Measurements from ENCODE around the gene SERPINB8. TPM values are rescaled to one million over a fixed set of nuclear protein-coding genes. Genes with fewer than 3 reads are reported as not detected.

SERPINB8 gene
- total RNA-seq, 1 donor from 2014 or later = 14.1 TPM

GRCh38 chr18:63970809-63971205, 926 bp downstream of the SERPINB8 start:
- H3K27ac ChIP-seq (ENCODE audit: low read depth, low read length) = peak overlapping the region; percentile 94
- H4K20me1 ChIP-seq (ENCODE audit: insufficient read depth, low read length) = peaks cover 6% of the 10 kb centered on the region
- peaks cover 20% of the 10 kb centered on the region for H3K79me2 ChIP-seq (ENCODE audit: insufficient read depth, low read length)
- peak overlapping the region; percentile 97 for H3K9ac ChIP-seq (ENCODE audit: low read length)
- Mint-ChIP-seq H3K4me3 (ENCODE audit: unreplicated experiment) (peak overlapping the region; percentile 96), H3K9me3 (ENCODE audit: unreplicated experiment) (no peaks in the 10 kb centered on the region), H3K4me1 (ENCODE audit: low read depth, unreplicated experiment) (peaks cover 13% of the 10 kb centered on the region), H3K27ac (ENCODE audit: unreplicated experiment) (peak overlapping the region; percentile 94), H3K27me3 (ENCODE audit: low read depth, unreplicated experiment) (no peaks in the 10 kb centered on the region), H3K36me3 (ENCODE audit: low read depth, unreplicated experiment) (no peaks in the 10 kb centered on the region)
- H3K36me3 ChIP-seq (ENCODE audit: insufficient read depth, low read length) = no peaks in the 10 kb centered on the region
- FAIRE-seq (no peak), DNase-seq (ENCODE audit: low read depth) (no peak)
- H3K27me3 ChIP-seq (ENCODE audit: insufficient read depth, low read length) = no peaks in the 10 kb centered on the region
- TF ChIP-seq EZH2 (IDR thresholded peaks at IDR 0.05; ENCODE audit: insufficient read depth, low read length) (no peak), CTCF (IDR thresholded peaks at IDR 0.05; ENCODE audit: insufficient read depth, low read depth, low read length) (no peak)
- peak overlapping the region; percentile 99 for H3K4me2 ChIP-seq (ENCODE audit: low read length)
- peaks cover 12% of the 10 kb centered on the region for H3K4me1 ChIP-seq (ENCODE audit: insufficient read depth, low read length)
- H3K9me3 ChIP-seq (ENCODE audit: insufficient read depth, low read depth, low read length) = no peaks in the 10 kb centered on the region
- H3K4me3 ChIP-seq (ENCODE audit: insufficient read depth, low read depth, low read length) = peak overlapping the region; percentile 89
- H2AFZ ChIP-seq (ENCODE audit: low read depth, low read length) = peak overlapping the region; percentile 91

GRCh38 chr18:63971320-63972001, 1.6 kb downstream of the SERPINB8 start:
- DNase-seq (ENCODE audit: low read depth) = peak; percentile 6
- Histone ChIP-seq H3K36me3 (ENCODE audit: insufficient read depth, low read length) (no peaks in the 10 kb centered on the region), H3K4me2 (ENCODE audit: low read length) (peak overlapping the region; percentile 99), H3K27me3 (ENCODE audit: insufficient read depth, low read length) (no peaks in the 10 kb centered on the region), H3K9me3 (ENCODE audit: insufficient read depth, low read depth, low read length) (no peaks in the 10 kb centered on the region), H2AFZ (ENCODE audit: low read depth, low read length) (peak overlapping the region; percentile 91), H3K4me1 (ENCODE audit: insufficient read depth, low read length) (peaks cover 12% of the 10 kb centered on the region), H4K20me1 (ENCODE audit: insufficient read depth, low read length) (peaks cover 6% of the 10 kb centered on the region), H3K27ac (ENCODE audit: low read depth, low read length) (peak overlapping the region; percentile 94), H3K79me2 (ENCODE audit: insufficient read depth, low read length) (peaks cover 23% of the 10 kb centered on the region), H3K9ac (ENCODE audit: low read length) (peak overlapping the region; percentile 97), H3K4me3 (ENCODE audit: insufficient read depth, low read depth, low read length) (peak overlapping the region; percentile 89)
- peak overlapping the region; percentile 96 for H3K4me3 Mint-ChIP-seq (ENCODE audit: unreplicated experiment)
- H3K9me3 Mint-ChIP-seq (ENCODE audit: unreplicated experiment) = no peaks in the 10 kb centered on the region
- FAIRE-seq = no peak
- peaks cover 13% of the 10 kb centered on the region for H3K4me1 Mint-ChIP-seq (ENCODE audit: low read depth, unreplicated experiment)
- H3K27ac Mint-ChIP-seq (ENCODE audit: unreplicated experiment) = peak overlapping the region; percentile 94
- H3K36me3 Mint-ChIP-seq (ENCODE audit: low read depth, unreplicated experiment) = no peaks in the 10 kb centered on the region
- TF ChIP-seq EZH2 (IDR thresholded peaks at IDR 0.05; ENCODE audit: insufficient read depth, low read length) (no peak), CTCF (IDR thresholded peaks at IDR 0.05; ENCODE audit: insufficient read depth, low read depth, low read length) (no peak)
- H3K27me3 Mint-ChIP-seq (ENCODE audit: low read depth, unreplicated experiment) = no peaks in the 10 kb centered on the region

GRCh38 chr18:63972002-63972376, 2.1 kb downstream of the SERPINB8 start:
- no peak overlapping the region for H3K27ac ChIP-seq (ENCODE audit: low read depth, low read length)
- Mint-ChIP-seq H3K9me3 (ENCODE audit: unreplicated experiment) (no peaks in the 10 kb centered on the region), H3K27ac (ENCODE audit: unreplicated experiment) (no peak overlapping the region), H3K27me3 (ENCODE audit: low read depth, unreplicated experiment) (no peaks in the 10 kb centered on the region), H3K36me3 (ENCODE audit: low read depth, unreplicated experiment) (no peaks in the 10 kb centered on the region), H3K4me1 (ENCODE audit: low read depth, unreplicated experiment) (peaks cover 13% of the 10 kb centered on the region), H3K4me3 (ENCODE audit: unreplicated experiment) (no peak overlapping the region)
- H3K9ac ChIP-seq (ENCODE audit: low read length) = no peak overlapping the region
- no peaks in the 10 kb centered on the region for H3K36me3 ChIP-seq (ENCODE audit: insufficient read depth, low read length)
- H3K4me2 ChIP-seq (ENCODE audit: low read length) = no peak overlapping the region
- peaks cover 6% of the 10 kb centered on the region for H4K20me1 ChIP-seq (ENCODE audit: insufficient read depth, low read length)
- FAIRE-seq (no peak), DNase-seq (ENCODE audit: low read depth) (no peak)
- no peak overlapping the region for H2AFZ ChIP-seq (ENCODE audit: low read depth, low read length)
- H3K27me3 ChIP-seq (ENCODE audit: insufficient read depth, low read length) = no peaks in the 10 kb centered on the region
- no peaks in the 10 kb centered on the region for H3K9me3 ChIP-seq (ENCODE audit: insufficient read depth, low read depth, low read length)
- H3K4me1 ChIP-seq (ENCODE audit: insufficient read depth, low read length) = peaks cover 12% of the 10 kb centered on the region
- TF ChIP-seq CTCF (IDR thresholded peaks at IDR 0.05; ENCODE audit: insufficient read depth, low read depth, low read length) = no peak
- no peak for TF ChIP-seq EZH2 (IDR thresholded peaks at IDR 0.05; ENCODE audit: insufficient read depth, low read length)
- H3K4me3 ChIP-seq (ENCODE audit: insufficient read depth, low read depth, low read length) = no peak overlapping the region
- peaks cover 26% of the 10 kb centered on the region for H3K79me2 ChIP-seq (ENCODE audit: insufficient read depth, low read length)
